NT2/D1 (cell line): ENCODE measurements around the gene CDC25B.
A peak's percentile ranks its signal among the peaks of the same experiment; 100 is the strongest.

Experiments used
- DNase-seq: peaks from one replicate; pipeline ENCODE4 v3.0.0-alpha.2; 2011; ENCODE audit warnings: low read depth, low spot score
- H3K27me3 ChIP-seq: 2 replicates; pipeline ENCODE4 v1.6.0; 2011; ENCODE audit warnings: mild to moderate bottlenecking; ENCODE audit not compliant: insufficient read length, insufficient read depth
- H3K36me3 ChIP-seq: 2 replicates; pipeline ENCODE4 v1.6.1; 2011; ENCODE audit warnings: mild to moderate bottlenecking, low read length, mixed read lengths; ENCODE audit not compliant: insufficient read depth, insufficient read length
- H3K4me1 ChIP-seq: 2 replicates; pipeline ENCODE4 v1.5.1; 2011; ENCODE audit not compliant: insufficient read depth, insufficient read length
- H3K4me3 ChIP-seq: 2 replicates; pipeline ENCODE4 v1.5.1; 2011; ENCODE audit warnings: low read depth; ENCODE audit not compliant: insufficient read length
- H3K9ac ChIP-seq: 2 replicates; pipeline ENCODE4 v1.6.0; 2011; ENCODE audit warnings: low read depth; ENCODE audit not compliant: insufficient read length
- H3K9me3 ChIP-seq: 2 replicates; pipeline ENCODE4 v1.5.1; 2011; ENCODE audit warnings: mild to moderate bottlenecking, low read length; ENCODE audit not compliant: insufficient read depth
- SUZ12 ChIP-seq: IDR thresholded peaks from 2 replicates; pipeline ENCODE4 v1.6.1; 2011; ENCODE audit not compliant: insufficient read length, insufficient read depth; ENCODE audit errors: extremely low read depth
- YY1 ChIP-seq: IDR thresholded peaks from 2 replicates; pipeline ENCODE4 v1.6.1; 2011; ENCODE audit not compliant: insufficient read length, insufficient read depth
- ZNF274 ChIP-seq: IDR thresholded peaks from 2 replicates; pipeline ENCODE4 v1.6.1; 2011; ENCODE audit warnings: mild to moderate bottlenecking, low read depth, low read length

CDC25B gene

GRCh38 chr20:3783511-3784195 is 12.5 kb upstream of the CDC25B start:
- Histone ChIP-seq H3K9ac (no peak overlapping the region), H3K9me3 (no peaks in the 10 kb centered on the region; the same call in 1 of the 2 replicates), H3K4me1 (peaks cover 8% of the 10 kb centered on the region), H3K36me3 (peaks cover 19% of the 10 kb centered on the region), H3K4me3 (no peak overlapping the region), H3K27me3 (peaks cover 32% of the 10 kb centered on the region)
- TF ChIP-seq SUZ12 = no peak
- TF ChIP-seq YY1 = no peak
- no peak for TF ChIP-seq ZNF274
- no peak for DNase-seq

DNA sequence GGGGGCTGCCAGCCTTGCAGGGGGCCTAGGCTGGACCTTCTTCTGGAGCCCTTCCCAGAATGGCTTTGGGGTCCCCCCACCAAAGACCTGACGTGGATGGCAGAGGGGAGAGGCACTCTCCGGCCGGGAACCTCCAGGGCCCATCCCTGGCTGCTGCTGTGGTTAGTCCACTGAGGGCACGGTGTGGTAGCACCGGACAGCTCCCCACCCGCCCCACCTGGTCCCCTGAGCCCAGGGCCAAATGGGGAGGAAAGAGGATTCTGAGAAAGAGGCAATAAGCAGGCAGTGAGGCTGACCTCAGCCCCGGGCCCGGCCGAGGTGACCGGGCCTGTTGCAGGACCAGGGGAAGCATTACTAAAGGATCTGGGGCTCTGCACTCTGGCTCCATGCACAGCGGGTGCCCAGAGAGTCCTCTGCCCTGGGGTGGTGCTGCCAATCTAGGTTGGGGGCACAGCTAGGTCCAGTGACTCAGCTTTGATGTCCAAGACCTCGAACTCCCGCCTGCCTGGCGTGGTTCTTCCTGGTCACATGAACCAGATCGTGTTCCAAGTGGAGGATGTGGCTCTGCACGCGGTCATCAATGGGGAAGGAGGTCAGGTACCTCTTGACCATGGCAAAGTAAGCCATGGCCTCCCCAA is 11.8 kb upstream of the CDC25B start:
- Histone ChIP-seq H3K9me3 (no peaks in the 10 kb centered on the region; the same call in 1 of the 2 replicates), H3K27me3 (peaks cover 27% of the 10 kb centered on the region), H3K4me1 (peaks cover 10% of the 10 kb centered on the region), H3K36me3 (peaks cover 19% of the 10 kb centered on the region), H3K4me3 (no peak overlapping the region), H3K9ac (no peak overlapping the region)
- DNase-seq = no peak
- TF ChIP-seq SUZ12 = no peak
- no peak for TF ChIP-seq YY1
- no peak for TF ChIP-seq ZNF274

- no peaks in the 10 kb centered on the region; the same call in 1 of the 2 replicates for H3K9me3 ChIP-seq
- no peak for DNase-seq
- no peak overlapping the region for H3K4me3 ChIP-seq
- H3K36me3 ChIP-seq = peaks cover 19% of the 10 kb centered on the region
- TF ChIP-seq SUZ12 (no peak), YY1 (no peak), ZNF274 (no peak)
- peaks cover 10% of the 10 kb centered on the region for H3K4me1 ChIP-seq
- H3K27me3 ChIP-seq = peaks cover 22% of the 10 kb centered on the region
- H3K9ac ChIP-seq = no peak overlapping the region
Measured at GRCh38 chr20:3784863-3785239, 11.3 kb upstream of the CDC25B start.

GRCh38 chr20:3785240-3786125 is 10.6 kb upstream of the CDC25B start:
- DNase-seq = no peak
- Histone ChIP-seq H3K27me3 (peaks cover 19% of the 10 kb centered on the region), H3K4me3 (peak overlapping the region; percentile 70), H3K36me3 (peaks cover 19% of the 10 kb centered on the region), H3K9ac (peak overlapping the region; percentile 80), H3K9me3 (no peaks in the 10 kb centered on the region; the same call in 1 of the 2 replicates), H3K4me1 (peaks cover 10% of the 10 kb centered on the region)
- TF ChIP-seq ZNF274 (no peak), SUZ12 (no peak), YY1 (no peak)

- Histone ChIP-seq H3K36me3 (peaks cover 19% of the 10 kb centered on the region), H3K9ac (peak overlapping the region; percentile 80), H3K4me1 (peaks cover 8% of the 10 kb centered on the region), H3K4me3 (peak overlapping the region; percentile 70), H3K27me3 (peaks cover 16% of the 10 kb centered on the region), H3K9me3 (no peaks in the 10 kb centered on the region; the same call in 1 of the 2 replicates)
- no peak for TF ChIP-seq SUZ12
- no peak for TF ChIP-seq ZNF274
- no peak for TF ChIP-seq YY1
- DNase-seq = no peak
Measured at GRCh38 chr20:3786126-3786484, 10.0 kb upstream of the CDC25B start.

GRCh38 chr20:3786665-3787323 is 9.3 kb upstream of the CDC25B start, which contains the start of gene CENPB:
CENPB (minus strand) TSS chr20:3786740; CDS start chr20:3786483, 257 bp downstream.
- DNase-seq = peak; percentile 81
- no peak for TF ChIP-seq YY1
- TF ChIP-seq SUZ12 = no peak
- no peak for TF ChIP-seq ZNF274

GRCh38 chr20:3787324-3788014 is 8.6 kb upstream of the CDC25B start:
- TF ChIP-seq SUZ12 = no peak
- no peak for TF ChIP-seq YY1
- no peak for TF ChIP-seq ZNF274
- H3K27me3 ChIP-seq = peaks cover 16% of the 10 kb centered on the region
- no peaks in the 10 kb centered on the region; the same call in 1 of the 2 replicates for H3K9me3 ChIP-seq
- H3K4me1 ChIP-seq = peaks cover 8% of the 10 kb centered on the region
- H3K9ac ChIP-seq = no peak overlapping the region
- H3K4me3 ChIP-seq = no peak overlapping the region
- peaks cover 19% of the 10 kb centered on the region for H3K36me3 ChIP-seq
- no peak for DNase-seq

More at GRCh38 chr20:3786665-3787323, 9.3 kb upstream of the CDC25B start, which contains the start of gene CENPB:
- Histone ChIP-seq H3K4me3 (peak within 1 kb of the TSS; percentile 70), H3K36me3 (peaks cover 19% of the 10 kb centered on the region), H3K27me3 (peaks cover 16% of the 10 kb centered on the region), H3K4me1 (peaks cover 8% of the 10 kb centered on the region), H3K9ac (peak within 1 kb of the TSS; percentile 80), H3K9me3 (no peaks in the 10 kb centered on the region; the same call in 1 of the 2 replicates)
